B cell (primary cell): ENCODE data around the gene XAGE2. TPM values are rescaled to one million over a fixed set of nuclear protein-coding genes. Genes with fewer than 3 reads are reported as not detected.

Experiments used
- ATAC-seq: fragments of 200-7000 bp; cut with Tn5 transposase; one replicate; pipeline ENCODE4 v1.10.0; 2021; ENCODE audit warnings: low read depth, mild to moderate bottlenecking, moderate number of reproducible peaks, moderate library complexity
- CTCF ChIA-PET: fragments of 350-600 bp; sonication (Branson Sonifier 250); formaldehyde crosslinking; loops from one replicate; lab custom pipeline; 2021; ENCODE audit warnings: antibody characterized with exemption, inconsistent platforms; lab: Charles Lee
- POLR2A ChIA-PET: fragments of 350-600 bp; sonication (Branson Sonifier 250); formaldehyde crosslinking; loops from one replicate; lab custom pipeline; 2021; ENCODE audit warnings: antibody characterized with exemption; lab: Charles Lee
- DNase-seq: peaks from one replicate; pipeline ENCODE4 v3.0.0; 2013
- H2AFZ ChIP-seq: 2 replicates; pipeline ENCODE4 v1.6.1; 2012; ENCODE audit warnings: mild to moderate bottlenecking, low read depth, low read length; ENCODE audit not compliant: insufficient read depth, poor library complexity, severe bottlenecking
- H3K27ac ChIP-seq, 2 donors: 1 replicate in 1 of 2; 2 replicates in 1 of 2; pipeline ENCODE4 v1.5.1; 2012 to 2013; ENCODE audit warnings: low read length in 2 of 2, mild to moderate bottlenecking in 2 of 2, moderate library complexity in 1 of 2
- H3K27me3 ChIP-seq, 4 experiments: fragments of 200-600 bp in 1 of 4; sonication (generic) in 1 of 4; replicated peaks in 1 of 4; 1 replicate in 2 of 4; 2 replicates in 2 of 4; pipeline versions ENCODE4 v1.6.1 to v1.7.0; 2013 to 2016; ENCODE audit warnings: low read length in 3 of 4, mild to moderate bottlenecking in 2 of 4, mixed read lengths in 1 of 4, moderate library complexity in 1 of 4; ENCODE audit not compliant: insufficient read depth in 4 of 4, control insufficient read depth in 3 of 4; ENCODE audit errors: control extremely low read depth in 1 of 4
- H3K36me3 ChIP-seq, 2 experiments: replicated peaks in 1 of 2; 1 replicate in 1 of 2; 2 replicates in 1 of 2; pipeline versions ENCODE4 v1.6.1 to v1.7.1; 2013; ENCODE audit warnings: low read length in 1 of 2; ENCODE audit not compliant: insufficient read depth in 2 of 2, control insufficient read depth in 1 of 2; ENCODE audit errors: control extremely low read depth in 1 of 2, extremely low read depth in 1 of 2
- H3K4me1 ChIP-seq, 2 donors: fragments of 200-600 bp in 1 of 2; sonication (generic) in 1 of 2; 1 replicate in 1 of 2; 2 replicates in 1 of 2; pipeline versions ENCODE4 v1.5.1 to v1.6.1; 2013 to 2017; ENCODE audit warnings: low read length in 2 of 2; ENCODE audit not compliant: control insufficient read depth in 2 of 2, insufficient read depth in 2 of 2
- H3K4me2 ChIP-seq: replicated peaks from 2 replicates; pipeline ENCODE3; 2012; ENCODE audit warnings: mild to moderate bottlenecking, low read depth, low read length; ENCODE audit not compliant: poor library complexity, severe bottlenecking
- H3K4me3 ChIP-seq, 5 experiments: fragments of 200-600 bp in 1 of 5; sonication (generic) in 1 of 5; 1 replicate in 3 of 5; 2 replicates in 2 of 5; pipeline versions ENCODE4 v1.5.1 to v1.7.0; 2011 to 2016; ENCODE audit warnings: low read length in 4 of 5, mild to moderate bottlenecking in 4 of 5, low read depth in 2 of 5, control low read depth in 1 of 5, moderate library complexity in 1 of 5; ENCODE audit not compliant: insufficient read depth in 1 of 5; ENCODE audit errors: control extremely low read depth in 1 of 5, extremely low read depth in 1 of 5
- H3K79me2 ChIP-seq: fragments of 200-600 bp; sonication (generic); one replicate; pipeline ENCODE4 v1.6.0; 2016; ENCODE audit warnings: low read length; ENCODE audit not compliant: control insufficient read depth, insufficient read depth
- H3K9ac ChIP-seq: fragments of 200-600 bp; sonication (generic); 2 replicates; pipeline ENCODE4 v1.6.1; 2017; ENCODE audit warnings: mild to moderate bottlenecking, low read length, moderate library complexity
- H3K9me3 ChIP-seq, 3 donors: one replicate each; pipeline versions ENCODE4 v1.6.1 to v1.7.1; 2013; ENCODE audit warnings: low read length in 2 of 3; ENCODE audit not compliant: control insufficient read depth in 2 of 3, insufficient read depth in 1 of 3; ENCODE audit errors: control extremely low read depth in 1 of 3
- H4K20me1 ChIP-seq: 2 replicates; pipeline ENCODE4 v1.6.0; 2012; ENCODE audit warnings: mild to moderate bottlenecking, low read length; ENCODE audit not compliant: insufficient read depth, control insufficient read depth, poor library complexity, severe bottlenecking
- H3K27ac Mint-ChIP-seq: one replicate; pipeline ENCODE4 v1.8.0; 2021; ENCODE audit warnings: mixed read lengths
- H3K27me3 Mint-ChIP-seq: one replicate; pipeline ENCODE4 v1.8.0; 2021; ENCODE audit warnings: mixed read lengths
- H3K4me1 Mint-ChIP-seq: one replicate; pipeline ENCODE4 v1.8.0; 2021; ENCODE audit warnings: mixed read lengths
- H3K4me3 Mint-ChIP-seq: one replicate; pipeline ENCODE4 v1.8.0; 2021; ENCODE audit warnings: mixed read lengths
- H3K9me3 Mint-ChIP-seq: one replicate; pipeline ENCODE4 v1.8.0; 2022; ENCODE audit warnings: mixed read lengths; ENCODE audit not compliant: insufficient read depth
- CTCF ChIP-seq: fragments of 200-600 bp; IDR thresholded peaks from one replicate; pipeline ENCODE4 v1.8.0; 2022; ENCODE audit warnings: antibody characterized with exemption, mild to moderate bottlenecking
- EZH2 ChIP-seq: IDR thresholded peaks from 2 replicates; pipeline ENCODE4 v1.6.1; 2012; ENCODE audit warnings: borderline replicate concordance, low read depth, mild to moderate bottlenecking, moderate library complexity, low read length; ENCODE audit not compliant: insufficient read depth, poor library complexity, severe bottlenecking
- WGBS: methylation state at CpG from one replicate; pipeline ENCODE4 v1.1.5; 2013; ENCODE audit warnings: missing lambda C conversion rate; ENCODE audit not compliant: insufficient coverage; 5-methylcytosine and 5-hydroxymethylcytosine counted together
- intact Hi-C: fragments of 100-400 bp; cut with micrococcal nuclease; formaldehyde crosslinking; loops from one replicate; pipeline ENCODE4 v1.10.0; 2022
- polyA plus RNA-seq: library from polyadenylated mRNA; depleted of rRNA; stranded (reverse); fragments of >200 nt; gene quantifications from 2 replicates; pipeline ENCODE4 v1.2.3, GENCODE V29; 2012
- total RNA-seq, 2 donors: library from RNA; stranded (reverse); fragments of 120-200 nt in 1 of 2; gene quantifications; 1 replicate in 1 of 2; 2 replicates in 1 of 2; pipeline versions ENCODE4 v1.2.3 to v1.2.4, GENCODE V29; 2013 to 2022

Gene XAGE2
- total and polyA plus RNA-seq, 2 donors (not counting 1 experiment from before 2014, with no cell fraction given): not detected

GRCh38 chrX:52349681-52350080 lies 19.1 kb upstream of the XAGE2 start:
- no peaks in the 10 kb centered on the region for H3K79me2 ChIP-seq
- intact Hi-C loops: no loop called here
- Mint-ChIP-seq H3K27ac (no peak overlapping the region), H3K9me3 (no peaks in the 10 kb centered on the region), H3K27me3 (no peaks in the 10 kb centered on the region), H3K4me1 (no peaks in the 10 kb centered on the region), H3K4me3 (no peak overlapping the region)
- H3K27ac ChIP-seq: no peak overlapping the region
- TF ChIP-seq CTCF: no peak
- no peak for TF ChIP-seq EZH2
- no peaks in the 10 kb centered on the region for H4K20me1 ChIP-seq
- H3K4me2 ChIP-seq: no peak overlapping the region
- WGBS: 90% methylated on average over 2 of the region's 6 CpGs
- no peak overlapping the region for H2AFZ ChIP-seq
- ATAC-seq (no peak), DNase-seq (no peak)
- H3K9me3 ChIP-seq: no peaks in the 10 kb centered on the region
- H3K4me3 ChIP-seq: no peak overlapping the region
- no peaks in the 10 kb centered on the region for H3K36me3 ChIP-seq
- H3K27me3 ChIP-seq: no peaks in the 10 kb centered on the region
- ChIA-PET POLR2A (no interaction called here), CTCF (no interaction called here)
- H3K4me1 ChIP-seq: no peaks in the 10 kb centered on the region
- H3K9ac ChIP-seq: no peak overlapping the region

- intact Hi-C loops: no loop called here
- Histone ChIP-seq H3K4me3 (no peak overlapping the region), H3K9me3 (no peaks in the 10 kb centered on the region), H3K9ac (no peak overlapping the region), H3K27me3 (no peaks in the 10 kb centered on the region), H3K4me2 (no peak overlapping the region), H3K36me3 (no peaks in the 10 kb centered on the region), H3K27ac (no peak overlapping the region), H3K79me2 (no peaks in the 10 kb centered on the region), H4K20me1 (no peaks in the 10 kb centered on the region), H2AFZ (no peak overlapping the region), H3K4me1 (no peaks in the 10 kb centered on the region)
- Mint-ChIP-seq H3K4me1 (no peaks in the 10 kb centered on the region), H3K4me3 (no peak overlapping the region), H3K9me3 (no peaks in the 10 kb centered on the region), H3K27ac (no peak overlapping the region), H3K27me3 (no peaks in the 10 kb centered on the region)
- no peak for ATAC-seq
- no CpG with 5 or more reads among the region's 1 CpG for WGBS
- DNase-seq: no peak
- ChIA-PET CTCF (no interaction called here), POLR2A (no interaction called here)
- TF ChIP-seq EZH2 (no peak), CTCF (no peak)
Observed at GRCh38 chrX:52352551-52352950, 16.3 kb upstream of the XAGE2 start.
